B cell (primary cell): ENCODE results near the gene CSF1.

ENCODE experiments used
- CTCF ChIP-seq: fragments of 200-600 bp; IDR thresholded peaks from one replicate; pipeline ENCODE4 v1.8.0; 2022; ENCODE audit warnings: antibody characterized with exemption, mild to moderate bottlenecking
- EZH2 ChIP-seq: IDR thresholded peaks from 2 replicates; pipeline ENCODE4 v1.6.1; 2012; ENCODE audit warnings: borderline replicate concordance, low read depth, mild to moderate bottlenecking, moderate library complexity, low read length; ENCODE audit not compliant: insufficient read depth, poor library complexity, severe bottlenecking

GRCh38 chr1:109910123-109910962, at the start of gene CSF1:
- TF ChIP-seq CTCF (no peak), EZH2 (no peak)
